H1 (cell line): ENCODE measurements around the gene UBTD2. TPM values are rescaled to one million over a fixed set of nuclear protein-coding genes. Genes with fewer than 3 reads are reported as not detected.

Experiments
- CTCF ChIA-PET: fragments of 300-600 bp; sonication (Branson Sonifier 250); formaldehyde crosslinking; loops from one replicate; lab custom pipeline; 2021; ENCODE audit not compliant: partially characterized antibody; lab: Charles Lee
- POLR2A ChIA-PET: fragments of 300-600 bp; sonication (Branson Sonifier 250); formaldehyde crosslinking; loops from one replicate; lab custom pipeline; 2021; ENCODE audit warnings: inconsistent platforms; ENCODE audit not compliant: partially characterized antibody; lab: Charles Lee
- DNase-seq, 2 experiments: peaks; one replicate each; pipeline versions ENCODE4 v3.0.0 to v3.0.0-alpha.2; 2010 to 2022; ENCODE audit warnings: low spot score in 2 of 2, low read depth in 1 of 2, mixed read lengths in 1 of 2
- FAIRE-seq: peaks from 2 replicates; lab custom pipeline; 2011; peaks lifted over from hg19 to GRCh38; lab: Jason Lieb, UNC
- H2AFZ ChIP-seq: 2 replicates; pipeline ENCODE4 v1.8.1; 2012; ENCODE audit warnings: low read length, inconsistent platforms
- H2AK5ac ChIP-seq: 2 replicates; pipeline ENCODE4 v1.6.1; 2013; ENCODE audit warnings: low read depth, low read length
- H2BK120ac ChIP-seq: replicated peaks from 2 replicates; pipeline ENCODE3; 2013; ENCODE audit warnings: low read depth, low read length, inconsistent platforms
- H2BK12ac ChIP-seq: 2 replicates; pipeline ENCODE4 v1.6.1; 2013; ENCODE audit warnings: low read depth, low read length
- H2BK15ac ChIP-seq: 2 replicates; pipeline ENCODE4 v1.6.1; 2013; ENCODE audit warnings: low read length
- H2BK20ac ChIP-seq: 2 replicates; pipeline ENCODE4 v1.6.1; 2013; ENCODE audit warnings: low read length
- H2BK5ac ChIP-seq: 2 replicates; pipeline ENCODE4 v1.6.1; 2013; ENCODE audit warnings: low read depth, low read length
- H3K14ac ChIP-seq: 2 replicates; pipeline ENCODE4 v1.6.1; 2013; ENCODE audit warnings: inconsistent platforms; ENCODE audit not compliant: insufficient read length
- H3K18ac ChIP-seq: 2 replicates; pipeline ENCODE4 v1.6.1; 2013; ENCODE audit warnings: low read length; ENCODE audit errors: extremely low read depth
- H3K23ac ChIP-seq: 2 replicates; pipeline ENCODE4 v1.6.1; 2013; ENCODE audit warnings: inconsistent platforms; ENCODE audit not compliant: insufficient read length
- H3K23me2 ChIP-seq: 2 replicates; pipeline ENCODE4 v1.6.1; 2013; ENCODE audit warnings: low read depth, low read length
- H3K27ac ChIP-seq: 2 replicates; pipeline ENCODE4 v1.6.1; 2011; ENCODE audit warnings: low read depth, low read length, inconsistent platforms
- H3K27me3 ChIP-seq, 4 experiments: replicated peaks in 1 of 4; 1 replicate in 1 of 4; 2 replicates in 3 of 4; pipeline versions ENCODE4 v1.6.1 to v1.8.1; 2011 to 2013; ENCODE audit warnings: low read length in 3 of 4, mild to moderate bottlenecking in 3 of 4, inconsistent platforms in 2 of 4, mixed read lengths in 2 of 4, moderate library complexity in 1 of 4; ENCODE audit not compliant: control insufficient read depth in 3 of 4, insufficient read depth in 3 of 4; ENCODE audit errors: extremely low read depth in 1 of 4
- H3K36me3 ChIP-seq, 4 experiments: 2 replicates each; pipeline versions ENCODE4 v1.6.1 to v1.8.1; 2011 to 2013; ENCODE audit warnings: mild to moderate bottlenecking in 4 of 4, low read length in 3 of 4, moderate library complexity in 2 of 4, control low read depth in 1 of 4, inconsistent platforms in 1 of 4; ENCODE audit not compliant: insufficient read depth in 4 of 4, control insufficient read depth in 2 of 4
- H3K4ac ChIP-seq: replicated peaks from 2 replicates; pipeline ENCODE3; 2013; ENCODE audit warnings: low read length, low read depth, mixed read lengths, inconsistent platforms; ENCODE audit not compliant: insufficient read length
- H3K4me1 ChIP-seq, 4 experiments: replicated peaks in 1 of 4; 1 replicate in 1 of 4; 2 replicates in 3 of 4; pipeline versions ENCODE4 v1.6.1 to v1.8.1; 2011 to 2013; ENCODE audit warnings: low read length in 3 of 4, inconsistent platforms in 2 of 4, mixed read lengths in 1 of 4; ENCODE audit not compliant: insufficient read depth in 4 of 4, control insufficient read depth in 3 of 4
- H3K4me2 ChIP-seq, 2 experiments: 2 replicates each; pipeline versions ENCODE4 v1.6.1 to v1.8.1; 2011 to 2013; ENCODE audit warnings: low read depth in 2 of 2, low read length in 2 of 2, control low read depth in 1 of 2, inconsistent platforms in 1 of 2, mild to moderate bottlenecking in 1 of 2; ENCODE audit not compliant: insufficient read depth in 1 of 2
- H3K4me3 ChIP-seq, 4 experiments: fragments of 200-600, 300-600 bp in 1 of 4; sonication (generic), shearing (Covaris generic), sonication (Bioruptor Twin) in 1 of 4; 2 replicates each; pipeline versions ENCODE4 v1.5.1 to v1.8.1; 2011 to 2016; ENCODE audit warnings: low read length in 4 of 4, low read depth in 3 of 4, control low read depth in 2 of 4, inconsistent platforms in 2 of 4, mild to moderate bottlenecking in 2 of 4, mixed read lengths in 1 of 4, moderate library complexity in 1 of 4; ENCODE audit not compliant: insufficient read depth in 2 of 4; ENCODE audit errors: extremely low read depth in 1 of 4
- H3K56ac ChIP-seq: replicated peaks from 2 replicates; pipeline ENCODE3; 2013; ENCODE audit warnings: low read depth, mild to moderate bottlenecking, mixed read lengths, low read length, inconsistent platforms; ENCODE audit not compliant: insufficient read length
- H3K79me1 ChIP-seq: 2 replicates; pipeline ENCODE4 v1.6.1; 2013; ENCODE audit warnings: low read depth, low read length, control low read depth
- H3K79me2 ChIP-seq, 2 experiments: 2 replicates each; pipeline versions ENCODE4 v1.6.1 to v1.8.1; 2012 to 2013; ENCODE audit warnings: low read length in 2 of 2, mild to moderate bottlenecking in 2 of 2, inconsistent platforms in 1 of 2; ENCODE audit not compliant: insufficient read depth in 2 of 2, control insufficient read depth in 1 of 2
- H3K9ac ChIP-seq, 4 experiments: replicated peaks in 1 of 4; 1 replicate in 1 of 4; 2 replicates in 3 of 4; pipeline versions ENCODE4 v1.6.1 to v1.8.1; 2011 to 2013; ENCODE audit warnings: low read depth in 3 of 4, low read length in 3 of 4, control low read depth in 2 of 4, mild to moderate bottlenecking in 2 of 4, moderate library complexity in 2 of 4, inconsistent platforms in 1 of 4; ENCODE audit errors: extremely low read depth in 1 of 4
- H3K9me3 ChIP-seq, 2 experiments: 2 replicates each; pipeline versions ENCODE4 v1.6.1 to v1.8.1; 2012 to 2013; ENCODE audit warnings: mild to moderate bottlenecking in 2 of 2, moderate library complexity in 2 of 2, control low read depth in 1 of 2, inconsistent platforms in 1 of 2, low read depth in 1 of 2, low read length in 1 of 2, mixed read lengths in 1 of 2; ENCODE audit not compliant: insufficient read depth in 2 of 2
- H4K20me1 ChIP-seq, 2 experiments: replicated peaks in 1 of 2; 2 replicates each; pipeline versions ENCODE3 to v1.8.1; 2011 to 2013; ENCODE audit warnings: inconsistent platforms in 2 of 2, low read length in 2 of 2, mild to moderate bottlenecking in 1 of 2; ENCODE audit not compliant: insufficient read depth in 2 of 2, control insufficient read depth in 1 of 2
- H4K5ac ChIP-seq: 2 replicates; pipeline ENCODE4 v1.6.1; 2013; ENCODE audit warnings: low read length, low read depth, mixed read lengths, inconsistent platforms; ENCODE audit not compliant: insufficient read length
- H4K8ac ChIP-seq: 2 replicates; pipeline ENCODE4 v1.8.0; 2013; ENCODE audit warnings: mild to moderate bottlenecking, moderate library complexity, low read length, inconsistent platforms; ENCODE audit not compliant: insufficient read depth; ENCODE audit errors: extremely low read depth
- H4K91ac ChIP-seq: replicated peaks from 2 replicates; pipeline ENCODE3; 2013; ENCODE audit warnings: low read length, mixed read lengths, inconsistent platforms; ENCODE audit not compliant: insufficient read length
- BCL11A ChIP-seq, 2 experiments: IDR thresholded peaks; one replicate each; pipeline ENCODE4 v1.6.1; 2011; ENCODE audit warnings: low read depth in 2 of 2, low read length in 2 of 2, mild to moderate bottlenecking in 2 of 2
- CTCF ChIP-seq, 3 experiments: IDR thresholded peaks; 1 replicate in 2 of 3; 2 replicates in 1 of 3; pipeline versions ENCODE4 v1.5.1 to v1.6.1; 2011; ENCODE audit warnings: low read length in 3 of 3, mild to moderate bottlenecking in 3 of 3, inconsistent platforms in 2 of 3, low read depth in 1 of 3, moderate library complexity in 1 of 3; ENCODE audit not compliant: insufficient read depth in 1 of 3; ENCODE audit errors: control extremely low read depth in 1 of 3
- KDM5A ChIP-seq: fragments of 200-600 bp; IDR thresholded peaks from 2 replicates; pipeline ENCODE4 v1.7.1; 2012; ENCODE audit warnings: mild to moderate bottlenecking, low read length, inconsistent platforms, mixed read lengths
- RAD21 ChIP-seq, 2 experiments: IDR thresholded peaks in 1 of 2; conservative IDR thresholded peaks in 1 of 2; 2 replicates each; pipeline ENCODE4 v1.6.1; 2011; ENCODE audit warnings: low read depth in 2 of 2, low read length in 2 of 2, improper control_type of control experiment in 1 of 2, inconsistent platforms in 1 of 2, mild to moderate bottlenecking in 1 of 2, moderate library complexity in 1 of 2
- WGBS, 2 experiments: shearing (Covaris generic) in 1 of 2; methylation state at CpG; one replicate each; pipeline versions ENCODE4 v1.1.6 to v1.1.7; 2013 to 2015; ENCODE audit warnings: low lambda C conversion rate in 2 of 2, mixed read lengths in 2 of 2, inconsistent platforms in 1 of 2, low coverage in 1 of 2, missing lambda C conversion rate in 1 of 2; ENCODE audit not compliant: insufficient replicate concordance in 2 of 2, insufficient coverage in 1 of 2, insufficient read length in 1 of 2; ENCODE audit errors: extremely low coverage in 1 of 2, missing lambda C conversion rate in 1 of 2; 5-methylcytosine and 5-hydroxymethylcytosine counted together
- polyA plus RNA-seq, 7 experiments: library from polyadenylated mRNA; depleted of rRNA in 3 of 7; stranded (reverse) in 5 of 7; unstranded in 2 of 7; fragments of >200 nt in 5 of 7; fragments of 200-250 nt in 2 of 7; gene quantifications; 1 replicate in 5 of 7; 2 replicates in 1 of 7; 4 replicates in 1 of 7; pipeline versions ENCODE4 v1.2.1 to v1.2.3, GENCODE V29; 2011 to 2013; ENCODE audit warnings: missing spikeins in 2 of 7, mixed read lengths in 2 of 7
- total RNA-seq: library from RNA; stranded (reverse); fragmentation: NEBNext Ultra II Directional; extraction: Animal tissue kit (Norgen Biotek cat#: 25700); gene quantifications from 2 replicates; pipeline ENCODE4 v1.2.1, GENCODE V29; 2021
- TF ChIP-seq, protein P1 (sequence below): IDR thresholded peaks from 2 replicates; pipeline ENCODE4 v1.6.1; 2011; ENCODE audit warnings: low read length, improper control_type of control experiment

The UBTD2 gene
- total and polyA plus RNA-seq, 2 of the 8 experiments (the other 6 are each of a cell fraction or from before 2014, with no cell fraction given): 14.5 to 39.2 TPM

GRCh38 chr5:172319708-172320441, 36.3 kb upstream of the UBTD2 start:
- H3K9me3 ChIP-seq: no peaks in the 10 kb centered on the region
- H4K91ac ChIP-seq: no peak overlapping the region
- no peak overlapping the region for H3K4me3 ChIP-seq
- H3K14ac ChIP-seq: no peak overlapping the region
- H3K23ac ChIP-seq: no peak overlapping the region
- no peak for TF ChIP-seq CTCF (IDR thresholded peaks at IDR 0.05; ENCODE audit: control extremely low read depth in 1 of 3, insufficient read depth in 1 of 3, low read depth in 1 of 3, low read length in 3 of 3)
- TF ChIP-seq RAD21 (IDR thresholded peaks at IDR 0.05 in 1 of 2, conservative IDR thresholded peaks at IDR 0.05 in 1 of 2; ENCODE audit: low read depth in 2 of 2, low read length in 2 of 2): no peak
- TF ChIP-seq, protein P1, sequence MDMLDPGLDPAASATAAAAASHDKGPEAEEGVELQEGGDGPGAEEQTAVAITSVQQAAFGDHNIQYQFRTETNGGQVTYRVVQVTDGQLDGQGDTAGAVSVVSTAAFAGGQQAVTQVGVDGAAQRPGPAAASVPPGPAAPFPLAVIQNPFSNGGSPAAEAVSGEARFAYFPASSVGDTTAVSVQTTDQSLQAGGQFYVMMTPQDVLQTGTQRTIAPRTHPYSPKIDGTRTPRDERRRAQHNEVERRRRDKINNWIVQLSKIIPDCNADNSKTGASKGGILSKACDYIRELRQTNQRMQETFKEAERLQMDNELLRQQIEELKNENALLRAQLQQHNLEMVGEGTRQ: no peak
- no peak for TF ChIP-seq KDM5A
- TF ChIP-seq BCL11A (IDR thresholded peaks at IDR 0.05; ENCODE audit: low read depth in 2 of 2, low read length in 2 of 2): no peak
- TF ChIP-seq, all 59 proteins: peak for 0
- Histone ChIP-seq H2BK20ac (no peak overlapping the region), H2AK5ac (no peak overlapping the region), H4K5ac (no peak overlapping the region), H3K18ac (no peak overlapping the region), H3K23me2 (no peaks in the 10 kb centered on the region; the same call in 1 of the 2 replicates), H3K79me2 (no peaks in the 10 kb centered on the region), H4K8ac (no peak overlapping the region), H3K4me2 (no peak overlapping the region), H3K27ac (no peak overlapping the region), H3K56ac (no peak overlapping the region), H3K79me1 (no peaks in the 10 kb centered on the region), H2AFZ (no peak overlapping the region), H3K4me1 (no peaks in the 10 kb centered on the region), H3K4ac (no peak overlapping the region), H2BK15ac (no peak overlapping the region), H3K27me3 (no peaks in the 10 kb centered on the region), H2BK120ac (no peak overlapping the region), H4K20me1 (no peaks in the 10 kb centered on the region), H2BK12ac (no peak overlapping the region), H3K9ac (no peak overlapping the region), H3K36me3 (no peaks in the 10 kb centered on the region), H2BK5ac (no peak overlapping the region)
- ChIA-PET CTCF (interaction anchor here (0.6 to 1.0 kb wide), 3 partner anchors 8 to 214 kb away, joined by 3 to 4 read pairs (median 4); no protein-coding TSS in a partner anchor), POLR2A (interaction anchor here (0.7 kb wide), 1 partner anchor 8 kb away, joined by 3 read pairs; no protein-coding TSS in a partner anchor)
- WGBS, 2 experiments: 86% methylated on average over 4 of the region's 4 CpGs; no CpG with 5 or more reads in 1 of the 2 experiments
- FAIRE-seq: no peak
- no peak for DNase-seq
